D721Med (cell line): ENCODE measurements around the gene ZNF385B.

ENCODE experiments used
- DNase-seq: peaks from one replicate; pipeline ENCODE4 v3.0.0; 2011; ENCODE audit warnings: low spot score; ENCODE audit not compliant: insufficient read length
- FAIRE-seq: peaks from 2 replicates; lab custom pipeline; 2011; peaks lifted over from hg19 to GRCh38; lab: Jason Lieb, UNC
- TF ChIP-seq, protein P1 (sequence below): IDR thresholded peaks from 2 replicates; pipeline ENCODE4 v1.5.1; 2012; ENCODE audit warnings: mild to moderate bottlenecking, control low read depth; ENCODE audit not compliant: insufficient read depth; ENCODE audit errors: missing control alignments

ZNF385B gene

DNA sequence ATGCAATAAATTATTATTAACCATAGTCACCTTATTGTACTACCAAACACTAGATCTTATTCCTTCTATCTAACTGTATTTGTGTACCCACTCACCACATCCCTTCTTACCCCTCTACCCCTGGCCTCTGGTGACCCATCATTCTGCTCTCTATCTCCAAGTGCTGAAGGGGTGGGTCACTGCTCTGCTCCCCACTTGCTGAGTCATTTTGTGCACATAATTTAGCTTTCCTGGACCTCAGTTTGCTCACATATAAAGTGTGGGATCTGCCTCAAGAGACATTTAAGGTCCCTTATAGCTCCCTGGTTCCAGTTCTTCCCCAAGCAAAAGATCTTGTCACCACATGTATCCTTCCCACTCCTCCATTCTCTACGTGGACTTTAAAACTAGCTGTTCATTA lies 169.4 kb downstream of the ZNF385B start:
- no peak for FAIRE-seq
- DNase-seq, result no peak
- TF ChIP-seq, protein P1, sequence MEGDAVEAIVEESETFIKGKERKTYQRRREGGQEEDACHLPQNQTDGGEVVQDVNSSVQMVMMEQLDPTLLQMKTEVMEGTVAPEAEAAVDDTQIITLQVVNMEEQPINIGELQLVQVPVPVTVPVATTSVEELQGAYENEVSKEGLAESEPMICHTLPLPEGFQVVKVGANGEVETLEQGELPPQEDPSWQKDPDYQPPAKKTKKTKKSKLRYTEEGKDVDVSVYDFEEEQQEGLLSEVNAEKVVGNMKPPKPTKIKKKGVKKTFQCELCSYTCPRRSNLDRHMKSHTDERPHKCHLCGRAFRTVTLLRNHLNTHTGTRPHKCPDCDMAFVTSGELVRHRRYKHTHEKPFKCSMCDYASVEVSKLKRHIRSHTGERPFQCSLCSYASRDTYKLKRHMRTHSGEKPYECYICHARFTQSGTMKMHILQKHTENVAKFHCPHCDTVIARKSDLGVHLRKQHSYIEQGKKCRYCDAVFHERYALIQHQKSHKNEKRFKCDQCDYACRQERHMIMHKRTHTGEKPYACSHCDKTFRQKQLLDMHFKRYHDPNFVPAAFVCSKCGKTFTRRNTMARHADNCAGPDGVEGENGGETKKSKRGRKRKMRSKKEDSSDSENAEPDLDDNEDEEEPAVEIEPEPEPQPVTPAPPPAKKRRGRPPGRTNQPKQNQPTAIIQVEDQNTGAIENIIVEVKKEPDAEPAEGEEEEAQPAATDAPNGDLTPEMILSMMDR, result no peak

DNA sequence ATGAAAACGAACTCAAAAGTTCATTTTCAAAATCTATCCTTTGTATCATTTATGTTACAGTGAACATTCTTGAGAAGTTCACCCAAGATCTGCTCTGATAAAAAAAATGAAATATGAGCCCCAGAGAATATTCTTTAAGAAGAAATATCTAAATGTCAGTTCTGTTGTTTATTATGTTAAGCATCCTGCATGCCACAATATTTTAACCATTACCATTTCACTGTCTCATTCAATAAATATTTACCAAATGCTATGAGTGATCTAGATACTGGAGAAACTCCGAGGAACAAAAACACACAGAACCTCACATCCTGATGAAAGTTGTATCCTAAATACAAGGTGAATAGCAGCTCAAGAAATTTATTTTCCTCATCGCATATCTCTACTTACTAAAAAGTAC lies 170.2 kb downstream of the ZNF385B start:
- no peak for DNase-seq
- TF ChIP-seq, protein P1, result no peak
- no peak for FAIRE-seq

DNA sequence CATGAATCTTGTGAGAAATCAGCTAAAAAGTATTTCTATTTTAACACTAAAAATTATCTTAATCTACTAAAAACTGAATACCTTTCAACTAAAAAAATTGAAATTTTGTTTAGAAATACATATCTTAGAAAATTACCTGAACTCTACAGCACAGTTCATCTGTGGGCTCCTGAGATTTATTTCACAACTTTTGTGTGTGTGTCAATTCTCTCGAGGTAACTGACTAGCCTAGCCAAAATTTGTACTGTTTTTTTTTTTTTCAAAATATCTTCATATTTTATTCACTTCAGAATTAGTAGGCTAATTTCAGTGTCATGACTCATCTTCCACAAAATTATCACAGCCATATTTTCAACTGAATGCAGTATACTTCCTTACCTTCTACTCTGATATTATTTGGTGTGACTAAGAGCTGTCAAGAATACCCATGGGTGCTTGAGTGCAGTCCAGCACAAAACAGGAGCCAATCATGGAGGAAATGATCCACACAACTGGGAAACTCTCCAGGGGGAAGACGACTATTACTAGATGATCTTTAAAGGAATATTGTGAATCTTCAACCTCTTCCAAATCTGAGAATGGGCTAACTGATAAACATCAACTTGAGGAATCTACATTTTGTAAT lies 174.6 kb downstream of the ZNF385B start:
- DNase-seq (no peak), FAIRE-seq (no peak)
- TF ChIP-seq, protein P1, result no peak

DNA sequence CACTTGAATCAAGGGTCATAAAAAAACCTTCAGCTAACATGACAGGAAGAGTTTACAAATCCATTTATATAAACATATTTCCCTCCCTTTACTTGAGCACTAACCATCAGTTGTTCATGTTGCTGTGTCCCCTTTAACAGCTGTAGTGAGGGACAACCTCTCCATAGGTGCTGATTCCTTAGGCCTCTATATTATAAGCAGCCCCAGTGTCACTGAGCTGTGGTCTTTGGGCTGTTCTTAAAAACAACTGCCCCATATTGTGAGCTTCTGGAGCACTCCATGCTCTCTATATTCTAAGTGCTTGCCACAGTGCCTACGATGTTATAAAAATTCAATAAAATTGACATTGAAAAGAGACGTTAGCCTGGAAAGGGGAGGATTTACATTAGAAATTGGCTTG lies 175.3 kb downstream of the ZNF385B start:
- TF ChIP-seq, protein P1, result no peak
- DNase-seq (no peak), FAIRE-seq (no peak)

DNA sequence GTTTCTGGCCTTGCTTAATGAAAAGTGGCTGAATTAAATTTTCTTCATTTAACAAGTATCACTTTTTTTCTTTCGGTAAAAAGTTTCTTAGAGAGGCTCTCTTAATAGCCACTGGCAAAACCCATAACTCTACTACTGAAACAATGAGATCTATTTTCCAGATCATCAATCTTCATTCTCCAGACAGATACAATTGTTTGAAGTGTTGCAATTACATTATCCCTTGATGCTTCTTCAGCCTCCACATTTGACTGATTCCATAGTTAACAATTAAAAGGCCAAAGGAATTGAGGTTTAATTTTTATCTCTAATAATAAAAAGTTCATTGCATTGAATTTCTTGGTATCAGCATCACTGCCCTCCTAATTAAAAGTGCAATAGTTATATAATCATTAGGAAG lies 176.3 kb downstream of the ZNF385B start:
- DNase-seq, result no peak
- TF ChIP-seq, protein P1, result no peak
- FAIRE-seq, result no peak

DNA sequence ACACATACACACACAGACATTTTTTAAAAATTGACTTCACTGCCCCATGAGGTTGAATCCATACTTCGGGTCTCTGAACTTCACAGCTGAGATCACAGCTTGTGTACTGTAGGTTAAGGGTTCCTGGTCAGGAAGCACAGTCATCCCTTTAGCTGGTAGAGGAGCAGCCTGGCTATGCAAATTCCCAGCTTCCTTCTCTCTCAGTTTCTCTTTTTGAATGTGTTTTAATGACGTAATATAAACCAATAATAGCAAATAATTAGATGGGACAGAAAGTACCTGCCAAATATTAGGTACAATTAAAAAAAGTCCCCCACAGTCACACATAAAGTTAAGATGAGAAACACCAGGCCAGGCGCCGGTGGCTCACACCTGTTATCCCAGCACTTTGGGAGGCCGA lies 178.7 kb downstream of the ZNF385B start:
- TF ChIP-seq, protein P1, result no peak
- DNase-seq (no peak), FAIRE-seq (no peak)

DNA sequence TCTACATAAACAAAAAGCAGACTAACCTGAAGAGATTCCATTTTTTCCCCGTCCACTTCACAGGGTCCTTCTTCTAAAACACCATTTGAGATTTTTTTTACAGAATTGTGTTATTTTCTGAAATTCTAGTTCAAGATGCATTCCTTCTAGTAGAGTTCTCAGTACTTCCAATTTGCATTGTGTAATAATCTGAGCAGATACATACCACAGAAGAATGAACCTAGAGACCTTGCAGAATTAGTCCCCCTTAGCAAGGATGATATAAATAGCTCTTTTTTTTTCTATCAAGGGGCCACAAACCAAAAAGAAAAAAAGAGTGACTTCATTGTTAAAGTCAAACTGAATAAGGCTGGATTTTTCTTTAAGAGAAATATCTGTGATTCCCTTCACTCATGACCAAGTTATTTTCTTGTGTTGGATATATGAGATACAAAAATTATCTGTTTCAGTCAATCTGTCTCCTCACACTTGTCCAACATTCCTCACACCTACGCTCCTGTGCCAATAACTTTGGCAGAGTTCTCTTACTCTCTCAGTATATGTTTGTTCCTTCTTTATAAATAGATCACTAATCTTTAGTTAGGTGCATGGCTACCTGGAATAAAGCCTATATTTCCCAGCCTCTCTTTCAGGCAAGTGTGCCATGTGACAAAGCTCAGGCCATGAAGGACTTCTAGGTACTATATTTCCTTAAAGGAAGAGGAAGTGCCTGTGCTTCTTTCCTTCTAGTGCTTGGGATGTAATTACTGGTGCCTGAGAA lies 183.5 kb downstream of the ZNF385B start:
- FAIRE-seq (no peak), DNase-seq (no peak)
- TF ChIP-seq, protein P1, result no peak
